Parathyroid adenoma (tissue), 2 donors: ENCODE results near the gene TBC1D5.

ENCODE experiments used
- H2AFZ ChIP-seq: fragments of 300-600 bp; sonication (generic); one replicate; pipeline ENCODE4 v1.7.0; 2017; ENCODE audit warnings: antibody characterized with exemption, mild to moderate bottlenecking
- H3K27ac ChIP-seq: fragments of 300-600 bp; sonication (generic); one replicate; pipeline ENCODE4 v1.7.0; 2017
- H3K27me3 ChIP-seq: fragments of 300-600 bp; sonication (generic); one replicate; pipeline ENCODE4 v1.7.0; 2017; ENCODE audit warnings: low read length; ENCODE audit not compliant: control insufficient read depth, insufficient read depth
- H3K36me3 ChIP-seq: fragments of 300-600 bp; sonication (generic); one replicate; pipeline ENCODE4 v1.7.0; 2017; ENCODE audit warnings: low read length; ENCODE audit not compliant: control insufficient read depth, insufficient read depth
- H3K4me1 ChIP-seq: fragments of 300-600 bp; sonication (generic); one replicate; pipeline ENCODE4 v1.7.0; 2017; ENCODE audit warnings: control low read depth
- H3K4me2 ChIP-seq: fragments of 300-600 bp; sonication (generic); one replicate; pipeline ENCODE4 v1.7.0; 2017; ENCODE audit warnings: low read length
- H3K4me3 ChIP-seq: fragments of 300-600 bp; sonication (generic); one replicate; pipeline ENCODE4 v1.7.0; 2017; ENCODE audit warnings: low read depth, low read length
- H3K79me2 ChIP-seq: fragments of 300-600 bp; sonication (generic); one replicate; pipeline ENCODE4 v1.7.0; 2017; ENCODE audit warnings: control low read depth
- H3K9ac ChIP-seq: fragments of 300-600 bp; sonication (generic); one replicate; pipeline ENCODE4 v1.7.0; 2017; ENCODE audit warnings: mild to moderate bottlenecking
- H3K9me3 ChIP-seq: fragments of 300-600 bp; sonication (generic); one replicate; pipeline ENCODE4 v1.7.0; 2017; ENCODE audit warnings: low read length; ENCODE audit not compliant: control insufficient read depth
- CTCF ChIP-seq: fragments of 300-600 bp; sonication (generic); IDR thresholded peaks from one replicate; pipeline ENCODE4 v1.7.0; 2017; ENCODE audit warnings: antibody characterized with exemption, mild to moderate bottlenecking
- donor health status: primary hyperparathyroidism.

Gene TBC1D5

DNA sequence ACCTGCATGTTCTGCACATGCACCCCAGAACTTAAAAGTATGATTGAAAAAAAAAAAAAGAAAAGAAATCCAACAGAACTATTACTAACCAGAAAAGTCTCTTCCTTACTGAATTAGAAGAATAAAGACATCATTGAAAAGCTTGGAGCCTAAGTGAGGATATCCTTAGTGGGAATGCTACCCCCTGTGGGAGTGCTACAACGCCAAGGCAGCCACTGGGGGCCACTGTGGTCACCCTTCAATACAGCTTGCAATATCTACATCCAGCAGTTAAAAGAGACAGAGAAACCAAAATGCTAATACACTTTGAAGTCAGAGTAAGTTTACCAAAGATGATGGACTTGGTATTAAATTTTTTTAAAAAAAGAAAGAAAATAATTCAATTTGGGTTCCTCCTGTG, 565.7 kb downstream of the TBC1D5 start:
- H3K79me2 ChIP-seq: no peaks in the 10 kb centered on the region
- H3K4me1 ChIP-seq: no peaks in the 10 kb centered on the region
- H3K9ac ChIP-seq: no peak overlapping the region
- H3K36me3 ChIP-seq: no peaks in the 10 kb centered on the region
- H3K27ac ChIP-seq: no peak overlapping the region
- no peaks in the 10 kb centered on the region for H3K27me3 ChIP-seq
- no peak for TF ChIP-seq CTCF
- H3K9me3 ChIP-seq: no peaks in the 10 kb centered on the region
- H3K4me2 ChIP-seq: no peak overlapping the region
- H3K4me3 ChIP-seq: no peak overlapping the region
- H2AFZ ChIP-seq: no peak overlapping the region

- Histone ChIP-seq H3K27ac (no peak overlapping the region), H3K79me2 (no peaks in the 10 kb centered on the region), H3K4me3 (no peak overlapping the region), H3K9me3 (no peaks in the 10 kb centered on the region), H3K27me3 (no peaks in the 10 kb centered on the region), H3K9ac (no peak overlapping the region), H3K36me3 (no peaks in the 10 kb centered on the region), H2AFZ (no peak overlapping the region), H3K4me2 (no peak overlapping the region), H3K4me1 (no peaks in the 10 kb centered on the region)
- no peak for TF ChIP-seq CTCF
Measured at GRCh38 chr3:17175187-17175807, 567.1 kb downstream of the TBC1D5 start.

- TF ChIP-seq CTCF: no peak
- Histone ChIP-seq H2AFZ (no peak overlapping the region), H3K9ac (no peak overlapping the region), H3K27me3 (no peaks in the 10 kb centered on the region), H3K36me3 (no peaks in the 10 kb centered on the region), H3K9me3 (no peaks in the 10 kb centered on the region), H3K27ac (no peak overlapping the region), H3K4me3 (no peak overlapping the region), H3K4me1 (no peaks in the 10 kb centered on the region), H3K79me2 (no peaks in the 10 kb centered on the region), H3K4me2 (no peak overlapping the region)
Measured at GRCh38 chr3:17166369-17166768, 576.1 kb downstream of the TBC1D5 start.

- no peak overlapping the region for H3K4me2 ChIP-seq
- no peaks in the 10 kb centered on the region for H3K36me3 ChIP-seq
- H3K4me3 ChIP-seq: no peak overlapping the region
- TF ChIP-seq CTCF: no peak
- H2AFZ ChIP-seq: no peak overlapping the region
- H3K9ac ChIP-seq: no peak overlapping the region
- no peaks in the 10 kb centered on the region for H3K79me2 ChIP-seq
- H3K27me3 ChIP-seq: no peaks in the 10 kb centered on the region
- H3K27ac ChIP-seq: no peak overlapping the region
- H3K4me1 ChIP-seq: no peaks in the 10 kb centered on the region
- no peaks in the 10 kb centered on the region for H3K9me3 ChIP-seq
Measured at GRCh38 chr3:17162116-17162515, 580.3 kb downstream of the TBC1D5 start.

GRCh38 chr3:17160597-17160996, 581.8 kb downstream of the TBC1D5 start:
- Histone ChIP-seq H3K27me3 (no peaks in the 10 kb centered on the region), H3K4me3 (no peak overlapping the region), H3K9ac (no peak overlapping the region), H3K27ac (no peak overlapping the region), H2AFZ (no peak overlapping the region), H3K36me3 (no peaks in the 10 kb centered on the region), H3K4me2 (no peak overlapping the region), H3K9me3 (no peaks in the 10 kb centered on the region), H3K4me1 (no peaks in the 10 kb centered on the region), H3K79me2 (no peaks in the 10 kb centered on the region)
- TF ChIP-seq CTCF: no peak
